Measurements from ENCODE around the gene PITPNB.

The PITPNB gene

DNA sequence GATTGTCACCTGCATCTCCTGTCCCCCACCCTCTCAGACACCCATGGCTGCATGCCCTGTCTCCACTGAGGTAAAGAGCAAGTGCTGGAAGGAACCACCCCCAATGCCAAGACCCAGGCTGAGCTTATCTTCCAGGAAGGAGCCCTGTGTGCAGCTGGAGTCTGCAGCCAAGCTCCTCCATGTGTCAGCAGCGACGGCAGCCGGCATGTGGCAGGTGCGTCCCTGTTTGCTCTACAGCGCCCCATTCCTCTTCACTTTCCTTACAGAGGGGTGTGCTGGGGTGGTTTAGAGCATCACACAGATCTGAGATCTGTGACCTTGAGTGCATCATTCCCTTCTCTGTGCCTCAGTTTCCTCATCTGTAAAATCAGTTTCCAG, 109.8 kb downstream of the PITPNB start:
- no peak overlapping the region for H3K9ac ChIP-seq (ENCODE audit: low read depth, low read length)
- no peaks in the 10 kb centered on the region for H3K4me1 ChIP-seq (ENCODE audit: insufficient read depth, low read length)
- H3K9me3 ChIP-seq (ENCODE audit: insufficient read depth, low read length, severe bottlenecking), result no peaks in the 10 kb centered on the region
- no peak for ATAC-seq (ENCODE audit: insufficient read depth, low read depth)
- H3K79me2 ChIP-seq (ENCODE audit: insufficient read depth, low read length), result no peaks in the 10 kb centered on the region
- no peak for DNase-seq
- peaks cover 22% of the 10 kb centered on the region for H3K27me3 ChIP-seq (ENCODE audit: insufficient read depth, low read length, poor library complexity)
- H3K36me3 ChIP-seq (ENCODE audit: insufficient read depth, low read length), result no peaks in the 10 kb centered on the region
- H3K27ac ChIP-seq (ENCODE audit: low read length), result no peak overlapping the region
- peaks cover 9% of the 10 kb centered on the region for H4K20me1 ChIP-seq (ENCODE audit: insufficient read depth, low read length)
- H2AFZ ChIP-seq (ENCODE audit: low read depth, low read length), result no peak overlapping the region
- no peak overlapping the region for H3K4me3 ChIP-seq (ENCODE audit: low read depth in 1 of 2, low read length in 2 of 2)
- TF ChIP-seq, protein P1, sequence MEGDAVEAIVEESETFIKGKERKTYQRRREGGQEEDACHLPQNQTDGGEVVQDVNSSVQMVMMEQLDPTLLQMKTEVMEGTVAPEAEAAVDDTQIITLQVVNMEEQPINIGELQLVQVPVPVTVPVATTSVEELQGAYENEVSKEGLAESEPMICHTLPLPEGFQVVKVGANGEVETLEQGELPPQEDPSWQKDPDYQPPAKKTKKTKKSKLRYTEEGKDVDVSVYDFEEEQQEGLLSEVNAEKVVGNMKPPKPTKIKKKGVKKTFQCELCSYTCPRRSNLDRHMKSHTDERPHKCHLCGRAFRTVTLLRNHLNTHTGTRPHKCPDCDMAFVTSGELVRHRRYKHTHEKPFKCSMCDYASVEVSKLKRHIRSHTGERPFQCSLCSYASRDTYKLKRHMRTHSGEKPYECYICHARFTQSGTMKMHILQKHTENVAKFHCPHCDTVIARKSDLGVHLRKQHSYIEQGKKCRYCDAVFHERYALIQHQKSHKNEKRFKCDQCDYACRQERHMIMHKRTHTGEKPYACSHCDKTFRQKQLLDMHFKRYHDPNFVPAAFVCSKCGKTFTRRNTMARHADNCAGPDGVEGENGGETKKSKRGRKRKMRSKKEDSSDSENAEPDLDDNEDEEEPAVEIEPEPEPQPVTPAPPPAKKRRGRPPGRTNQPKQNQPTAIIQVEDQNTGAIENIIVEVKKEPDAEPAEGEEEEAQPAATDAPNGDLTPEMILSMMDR (IDR thresholded peaks at IDR 0.05; ENCODE audit: borderline replicate concordance, extremely low read depth, low read length, poor library complexity, severe bottlenecking), result no peak
- no peak for TF ChIP-seq EZH2 (IDR thresholded peaks at IDR 0.05; ENCODE audit: borderline replicate concordance, low read depth, low read length, severe bottlenecking)
- H3K4me2 ChIP-seq (ENCODE audit: insufficient read depth, low read length), result no peak overlapping the region

DNA sequence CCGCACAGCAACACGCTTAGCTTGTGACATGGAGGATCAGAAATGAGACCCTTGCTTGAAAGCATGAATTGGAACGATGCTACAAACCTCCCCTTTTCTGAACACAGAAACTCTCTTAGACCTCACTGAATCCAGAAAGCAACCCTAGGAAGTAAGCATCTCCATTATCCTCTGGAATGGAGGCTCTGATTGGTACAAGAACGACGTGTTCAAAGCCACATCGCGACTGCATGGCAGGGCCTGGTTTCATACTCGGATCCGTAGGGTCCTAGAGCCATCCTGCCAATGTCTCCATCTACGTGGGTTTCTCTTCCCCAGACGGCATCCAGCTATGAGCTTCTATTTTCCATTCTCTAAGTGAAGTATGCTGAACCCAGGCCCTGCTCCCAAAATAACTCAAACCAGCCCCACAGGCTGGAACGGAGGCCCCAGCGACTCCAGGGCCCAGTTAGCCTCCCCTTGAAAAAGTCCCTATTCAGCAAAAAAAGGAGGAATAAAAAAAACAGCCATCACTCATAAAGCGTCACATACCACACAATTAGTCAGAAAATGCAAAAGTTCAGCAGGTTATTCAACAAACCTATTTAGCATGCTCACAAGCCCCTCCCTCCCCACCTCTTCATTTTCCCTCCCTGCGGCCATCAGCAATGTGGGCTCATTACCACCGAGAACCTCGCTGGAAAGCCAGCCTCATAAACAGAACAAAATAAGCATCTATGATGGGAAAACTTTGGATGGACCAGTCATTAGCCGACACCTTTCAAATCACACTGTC, 110.4 kb downstream of the PITPNB start:
- Histone ChIP-seq H3K4me3 (ENCODE audit: low read depth in 1 of 2, low read length in 2 of 2) (no peak overlapping the region), H3K79me2 (ENCODE audit: insufficient read depth, low read length) (no peaks in the 10 kb centered on the region), H3K27ac (ENCODE audit: low read length) (no peak overlapping the region), H4K20me1 (ENCODE audit: insufficient read depth, low read length) (peaks cover 9% of the 10 kb centered on the region), H3K4me2 (ENCODE audit: insufficient read depth, low read length) (no peak overlapping the region), H3K36me3 (ENCODE audit: insufficient read depth, low read length) (no peaks in the 10 kb centered on the region), H3K9ac (ENCODE audit: low read depth, low read length) (no peak overlapping the region), H3K9me3 (ENCODE audit: insufficient read depth, low read length, severe bottlenecking) (no peaks in the 10 kb centered on the region), H3K4me1 (ENCODE audit: insufficient read depth, low read length) (no peaks in the 10 kb centered on the region), H3K27me3 (ENCODE audit: insufficient read depth, low read length, poor library complexity) (peaks cover 22% of the 10 kb centered on the region), H2AFZ (ENCODE audit: low read depth, low read length) (no peak overlapping the region)
- no peak for ATAC-seq (ENCODE audit: insufficient read depth, low read depth)
- no peak for DNase-seq
- TF ChIP-seq, protein P1 (IDR thresholded peaks at IDR 0.05; ENCODE audit: borderline replicate concordance, extremely low read depth, low read length, poor library complexity, severe bottlenecking), result no peak
- no peak for TF ChIP-seq EZH2 (IDR thresholded peaks at IDR 0.05; ENCODE audit: borderline replicate concordance, low read depth, low read length, severe bottlenecking)

DNA sequence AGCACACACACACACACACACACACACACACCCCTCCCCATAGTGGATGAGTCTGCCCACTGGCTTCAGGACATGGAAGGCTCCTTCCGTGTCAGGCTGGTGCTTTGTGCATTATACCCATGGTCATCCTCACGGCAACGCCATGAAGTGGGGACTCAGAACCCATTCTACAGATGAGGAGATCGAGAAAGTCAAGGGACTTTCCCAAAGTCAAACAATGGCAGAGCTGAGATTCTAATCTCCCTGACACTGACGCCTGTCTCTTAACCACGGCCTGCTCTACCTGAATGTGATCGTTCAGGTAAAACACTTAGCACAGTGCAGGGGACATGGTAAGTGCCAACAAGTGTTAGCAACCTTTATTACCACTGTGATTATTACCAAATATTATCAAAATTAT, 113.2 kb downstream of the PITPNB start:
- TF ChIP-seq EZH2 (IDR thresholded peaks at IDR 0.05; ENCODE audit: borderline replicate concordance, low read depth, low read length, severe bottlenecking), result no peak
- TF ChIP-seq, protein P1 (IDR thresholded peaks at IDR 0.05; ENCODE audit: borderline replicate concordance, extremely low read depth, low read length, poor library complexity, severe bottlenecking), result no peak
- DNase-seq (no peak), ATAC-seq (ENCODE audit: insufficient read depth, low read depth) (no peak)
- Histone ChIP-seq H3K9me3 (ENCODE audit: insufficient read depth, low read length, severe bottlenecking) (no peaks in the 10 kb centered on the region), H3K36me3 (ENCODE audit: insufficient read depth, low read length) (no peaks in the 10 kb centered on the region), H2AFZ (ENCODE audit: low read depth, low read length) (no peak overlapping the region), H3K4me2 (ENCODE audit: insufficient read depth, low read length) (no peak overlapping the region), H3K9ac (ENCODE audit: low read depth, low read length) (no peak overlapping the region), H3K4me1 (ENCODE audit: insufficient read depth, low read length) (no peaks in the 10 kb centered on the region), H3K79me2 (ENCODE audit: insufficient read depth, low read length) (no peaks in the 10 kb centered on the region), H3K4me3 (ENCODE audit: low read depth in 1 of 2, low read length in 2 of 2) (no peak overlapping the region), H3K27me3 (ENCODE audit: insufficient read depth, low read length, poor library complexity) (peaks cover 22% of the 10 kb centered on the region), H3K27ac (ENCODE audit: low read length) (no peak overlapping the region), H4K20me1 (ENCODE audit: insufficient read depth, low read length) (peaks cover 9% of the 10 kb centered on the region)

All from DND-41 (cell line).